Panc1 (cell line): ENCODE measurements around the gene KRT6A. TPM values are rescaled to one million over a fixed set of nuclear protein-coding genes. Genes with fewer than 3 reads are reported as not detected.

ENCODE experiments used
- ATAC-seq: fragments of 200-7000 bp; cut with Tn5 transposase; 2 replicates; pipeline ENCODE4 v1.9.1; 2020; ENCODE audit warnings: mild to moderate bottlenecking, moderate library complexity
- BruUV-seq: library from RNA; stranded (reverse); fragments of 400-500 nt; replicated peaks from 2 replicates; lab custom pipeline; 2021; lab: Mats Ljungman, UMichigan
- CTCF ChIA-PET: fragments of 300-600 bp; sonication (Branson Sonifier 250); formaldehyde crosslinking; loops from one replicate; lab custom pipeline; 2022; ENCODE audit warnings: antibody characterized with exemption; lab: Charles Lee
- POLR2A ChIA-PET: fragments of 300-600 bp; sonication (Branson Sonifier 250); formaldehyde crosslinking; loops from one replicate; lab custom pipeline; 2022; ENCODE audit warnings: antibody characterized with exemption; lab: Charles Lee
- DNase-seq: peaks from one replicate; pipeline ENCODE4 v3.0.0-alpha.2; 2010; ENCODE audit warnings: low read depth, low spot score
- H3K27ac ChIP-seq: 2 replicates; pipeline ENCODE4 v1.5.1; 2011; ENCODE audit warnings: mild to moderate bottlenecking, low read length, inconsistent platforms
- H3K27me3 ChIP-seq: fragments of 200-500 bp; sonication (Bioruptor generic); 2 replicates; pipeline ENCODE4 v1.6.0; 2014; ENCODE audit warnings: low read length, inconsistent platforms; ENCODE audit not compliant: control insufficient read depth, insufficient read depth
- H3K36me3 ChIP-seq: fragments of 200-500 bp; sonication (Bioruptor generic); 2 replicates; pipeline ENCODE4 v1.5.1; 2014; ENCODE audit warnings: inconsistent platforms, mild to moderate bottlenecking, low read length, moderate library complexity; ENCODE audit not compliant: control insufficient read depth, insufficient read depth
- H3K4me1 ChIP-seq: 2 replicates; pipeline ENCODE4 v1.5.1; 2011; ENCODE audit warnings: inconsistent platforms, mild to moderate bottlenecking, low read length, moderate library complexity; ENCODE audit not compliant: control insufficient read depth, insufficient read depth
- H3K4me3 ChIP-seq, 2 experiments: 2 replicates each; pipeline ENCODE4 v1.5.1; 2011 to 2012; ENCODE audit warnings: low read depth in 2 of 2, low read length in 2 of 2, mild to moderate bottlenecking in 2 of 2, inconsistent platforms in 1 of 2, moderate library complexity in 1 of 2
- H3K9me3 ChIP-seq: fragments of 200-500 bp; sonication (Bioruptor generic); 2 replicates; pipeline ENCODE4 v1.5.1; 2014; ENCODE audit warnings: low read depth, mild to moderate bottlenecking, inconsistent platforms, low read length, moderate library complexity; ENCODE audit not compliant: control insufficient read depth, insufficient read depth
- POLR2AphosphoS5 ChIP-seq: IDR thresholded peaks from 2 replicates; pipeline ENCODE4 v1.6.1; 2012; ENCODE audit warnings: mild to moderate bottlenecking, low read depth, low read length, moderate library complexity
- SIN3A ChIP-seq: IDR thresholded peaks from 2 replicates; pipeline ENCODE4 v1.6.1; 2012; ENCODE audit warnings: low read depth, mild to moderate bottlenecking, low read length, moderate library complexity, borderline replicate concordance; ENCODE audit not compliant: insufficient read depth
- TCF7L2 ChIP-seq: IDR thresholded peaks from 2 replicates; pipeline ENCODE4 v1.6.1; 2011; ENCODE audit warnings: mild to moderate bottlenecking, low read depth, low read length, inconsistent platforms
- in situ Hi-C: cut with HindIII; loops from 2 replicates; pipeline ENCODE4 v1.10.0; 2016; ENCODE audit warnings: low sequenced_read_pairs, low pct_unique_long_range_greater_than_20kb
- intact Hi-C: fragments of 100-400 bp; cut with micrococcal nuclease; formaldehyde crosslinking; loops from one replicate; pipeline ENCODE4 v1.10.0; 2022; ENCODE audit not compliant: unreplicated experiment
- total RNA-seq: library from RNA; stranded (reverse); gene quantifications from one replicate; pipeline ENCODE4 v1.2.1, GENCODE V29; 2021; ENCODE audit not compliant: unreplicated experiment
- TF ChIP-seq, protein P1 (sequence below): fragments of 450-650 bp; IDR thresholded peaks from 2 replicates; pipeline ENCODE4 v1.5.1; 2017; ENCODE audit warnings: mild to moderate bottlenecking
- TF ChIP-seq, protein P2 (sequence below), 2 experiments: IDR thresholded peaks; 2 replicates each; pipeline ENCODE4 v1.6.1; 2011 to 2012; ENCODE audit warnings: low read depth in 2 of 2, control low read depth in 1 of 2, low read length in 1 of 2, mild to moderate bottlenecking in 1 of 2, moderate library complexity in 1 of 2; ENCODE audit not compliant: insufficient read depth in 1 of 2

KRT6A gene
- total RNA-seq, 1 experiment from 2014 or later = not detected

DNA sequence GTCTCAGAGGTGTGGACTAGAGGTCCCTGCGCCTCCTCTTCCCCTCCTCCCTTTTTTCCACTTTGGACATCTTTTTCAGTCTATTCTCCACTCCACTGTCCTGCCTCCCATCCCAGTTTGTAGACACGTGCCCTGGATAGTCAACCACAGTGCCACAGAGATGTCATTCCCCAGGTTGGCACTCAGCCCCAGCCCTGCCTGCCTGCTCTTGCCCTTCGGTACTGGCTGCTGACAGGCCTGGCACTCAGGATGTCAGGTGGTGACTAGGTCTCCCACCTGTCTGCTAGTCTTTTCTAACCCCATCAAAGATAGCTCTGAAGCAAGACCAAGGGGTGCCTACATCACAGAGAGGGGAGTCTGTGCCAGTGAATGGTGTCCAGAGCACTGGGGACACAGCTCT, 44.0 kb upstream of the KRT6A start:
- DNase-seq = no peak
- Histone ChIP-seq H3K9me3 (no peaks in the 10 kb centered on the region), H3K27ac (no peak overlapping the region), H3K4me1 (peaks cover 10% of the 10 kb centered on the region), H3K27me3 (no peaks in the 10 kb centered on the region), H3K36me3 (no peaks in the 10 kb centered on the region), H3K4me3 (no peak overlapping the region)
- intact Hi-C loops = no loop called here
- in situ Hi-C loops = no loop called here
- POLR2A ChIA-PET = no interaction called here
- BruUV-seq = no TSS peak
- TF ChIP-seq SIN3A (no peak), POLR2AphosphoS5 (no peak), TCF7L2 (no peak)
- TF ChIP-seq, protein P1, sequence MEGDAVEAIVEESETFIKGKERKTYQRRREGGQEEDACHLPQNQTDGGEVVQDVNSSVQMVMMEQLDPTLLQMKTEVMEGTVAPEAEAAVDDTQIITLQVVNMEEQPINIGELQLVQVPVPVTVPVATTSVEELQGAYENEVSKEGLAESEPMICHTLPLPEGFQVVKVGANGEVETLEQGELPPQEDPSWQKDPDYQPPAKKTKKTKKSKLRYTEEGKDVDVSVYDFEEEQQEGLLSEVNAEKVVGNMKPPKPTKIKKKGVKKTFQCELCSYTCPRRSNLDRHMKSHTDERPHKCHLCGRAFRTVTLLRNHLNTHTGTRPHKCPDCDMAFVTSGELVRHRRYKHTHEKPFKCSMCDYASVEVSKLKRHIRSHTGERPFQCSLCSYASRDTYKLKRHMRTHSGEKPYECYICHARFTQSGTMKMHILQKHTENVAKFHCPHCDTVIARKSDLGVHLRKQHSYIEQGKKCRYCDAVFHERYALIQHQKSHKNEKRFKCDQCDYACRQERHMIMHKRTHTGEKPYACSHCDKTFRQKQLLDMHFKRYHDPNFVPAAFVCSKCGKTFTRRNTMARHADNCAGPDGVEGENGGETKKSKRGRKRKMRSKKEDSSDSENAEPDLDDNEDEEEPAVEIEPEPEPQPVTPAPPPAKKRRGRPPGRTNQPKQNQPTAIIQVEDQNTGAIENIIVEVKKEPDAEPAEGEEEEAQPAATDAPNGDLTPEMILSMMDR = no peak
- TF ChIP-seq, protein P2, sequence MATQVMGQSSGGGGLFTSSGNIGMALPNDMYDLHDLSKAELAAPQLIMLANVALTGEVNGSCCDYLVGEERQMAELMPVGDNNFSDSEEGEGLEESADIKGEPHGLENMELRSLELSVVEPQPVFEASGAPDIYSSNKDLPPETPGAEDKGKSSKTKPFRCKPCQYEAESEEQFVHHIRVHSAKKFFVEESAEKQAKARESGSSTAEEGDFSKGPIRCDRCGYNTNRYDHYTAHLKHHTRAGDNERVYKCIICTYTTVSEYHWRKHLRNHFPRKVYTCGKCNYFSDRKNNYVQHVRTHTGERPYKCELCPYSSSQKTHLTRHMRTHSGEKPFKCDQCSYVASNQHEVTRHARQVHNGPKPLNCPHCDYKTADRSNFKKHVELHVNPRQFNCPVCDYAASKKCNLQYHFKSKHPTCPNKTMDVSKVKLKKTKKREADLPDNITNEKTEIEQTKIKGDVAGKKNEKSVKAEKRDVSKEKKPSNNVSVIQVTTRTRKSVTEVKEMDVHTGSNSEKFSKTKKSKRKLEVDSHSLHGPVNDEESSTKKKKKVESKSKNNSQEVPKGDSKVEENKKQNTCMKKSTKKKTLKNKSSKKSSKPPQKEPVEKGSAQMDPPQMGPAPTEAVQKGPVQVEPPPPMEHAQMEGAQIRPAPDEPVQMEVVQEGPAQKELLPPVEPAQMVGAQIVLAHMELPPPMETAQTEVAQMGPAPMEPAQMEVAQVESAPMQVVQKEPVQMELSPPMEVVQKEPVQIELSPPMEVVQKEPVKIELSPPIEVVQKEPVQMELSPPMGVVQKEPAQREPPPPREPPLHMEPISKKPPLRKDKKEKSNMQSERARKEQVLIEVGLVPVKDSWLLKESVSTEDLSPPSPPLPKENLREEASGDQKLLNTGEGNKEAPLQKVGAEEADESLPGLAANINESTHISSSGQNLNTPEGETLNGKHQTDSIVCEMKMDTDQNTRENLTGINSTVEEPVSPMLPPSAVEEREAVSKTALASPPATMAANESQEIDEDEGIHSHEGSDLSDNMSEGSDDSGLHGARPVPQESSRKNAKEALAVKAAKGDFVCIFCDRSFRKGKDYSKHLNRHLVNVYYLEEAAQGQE (IDR thresholded peaks at IDR 0.05; ENCODE audit: insufficient read depth in 1 of 2, low read depth in 2 of 2, low read length in 1 of 2) = no peak
- ATAC-seq = no peak
- CTCF ChIA-PET = no interaction called here

DNA sequence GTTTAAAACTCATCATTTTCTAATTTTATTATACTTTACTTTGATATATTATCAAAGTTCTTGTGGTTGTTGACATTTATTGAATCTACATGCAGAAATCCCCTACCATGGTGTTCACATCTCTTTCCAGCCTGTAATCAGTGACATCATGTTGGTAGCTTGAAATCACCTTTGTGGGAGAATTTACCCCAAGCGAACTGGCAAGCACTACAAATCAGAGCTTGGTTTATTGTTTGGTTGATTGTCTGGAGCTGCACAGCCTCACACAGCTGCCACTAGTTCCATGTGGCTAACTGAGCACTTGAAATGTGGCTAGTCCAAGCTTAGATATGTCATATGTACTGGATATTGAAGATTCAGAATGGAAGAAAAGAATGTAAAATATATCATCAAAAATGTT, 42.5 kb upstream of the KRT6A start:
- CTCF ChIA-PET = interaction anchor here (0.9 kb wide), 1 partner anchor 335 kb away, joined by 3 read pairs; no protein-coding TSS in a partner anchor
- Histone ChIP-seq H3K36me3 (no peaks in the 10 kb centered on the region), H3K27ac (no peak overlapping the region), H3K27me3 (no peaks in the 10 kb centered on the region), H3K4me1 (peaks cover 10% of the 10 kb centered on the region), H3K9me3 (no peaks in the 10 kb centered on the region), H3K4me3 (no peak overlapping the region)
- DNase-seq (no peak), ATAC-seq (no peak)
- in situ Hi-C loops = no loop called here
- no TSS peak for BruUV-seq
- TF ChIP-seq TCF7L2 (no peak), SIN3A (no peak), POLR2AphosphoS5 (no peak)
- TF ChIP-seq, protein P1 = no peak
- TF ChIP-seq, protein P2 (IDR thresholded peaks at IDR 0.05; ENCODE audit: insufficient read depth in 1 of 2, low read depth in 2 of 2, low read length in 1 of 2) = no peak
- POLR2A ChIA-PET = no interaction called here
- intact Hi-C loops = no loop called here
